GOT3 (cell line): ENCODE results near the gene C11orf42.

Experiments
- DNase-seq: peaks from one replicate; lab custom pipeline; 2025; ENCODE audit warnings: mixed read lengths; lab: John Stamatoyannopoulos, UW

C11orf42 gene, protein sequence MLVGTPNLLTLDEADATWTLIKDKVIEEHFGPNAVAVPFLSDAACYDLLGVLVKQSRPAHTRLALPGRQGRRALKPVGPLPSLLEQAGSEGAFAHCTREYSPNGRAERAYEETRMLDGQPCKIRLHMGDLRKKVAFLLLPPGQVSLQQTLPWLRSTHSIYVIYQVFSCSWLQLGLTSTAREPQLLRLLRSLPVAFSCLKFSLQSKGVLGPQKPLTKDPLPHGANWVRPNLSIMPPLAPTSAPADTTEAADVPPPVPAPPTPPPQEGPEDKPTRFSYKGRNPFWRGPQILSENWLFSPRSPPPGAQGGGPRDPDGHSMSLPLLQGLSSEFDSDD

DNA sequence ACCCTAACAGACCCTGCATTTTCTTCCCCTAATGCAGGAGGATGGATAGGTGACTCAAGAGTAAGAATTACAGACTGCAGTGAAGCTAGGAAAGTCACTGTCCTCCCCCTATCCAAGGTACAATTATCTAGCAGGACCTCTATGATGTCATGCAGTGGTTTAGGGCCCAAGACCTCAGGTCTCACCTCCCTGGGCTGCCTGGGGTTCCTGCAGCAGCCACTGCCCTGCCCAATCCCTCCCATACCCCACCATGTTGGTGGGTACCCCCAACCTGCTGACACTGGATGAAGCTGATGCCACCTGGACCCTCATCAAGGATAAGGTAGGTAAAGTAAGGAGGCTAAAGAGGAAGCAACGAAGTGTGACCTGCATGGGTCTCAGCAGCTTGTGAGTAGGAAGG is at the start of gene C11orf42:
TSS of gene C11orf42 (plus strand) at position 192 of the 400 bp plus-strand sequence. CDS start at position 251, 59 bp downstream.
- no peak for DNase-seq

DNA sequence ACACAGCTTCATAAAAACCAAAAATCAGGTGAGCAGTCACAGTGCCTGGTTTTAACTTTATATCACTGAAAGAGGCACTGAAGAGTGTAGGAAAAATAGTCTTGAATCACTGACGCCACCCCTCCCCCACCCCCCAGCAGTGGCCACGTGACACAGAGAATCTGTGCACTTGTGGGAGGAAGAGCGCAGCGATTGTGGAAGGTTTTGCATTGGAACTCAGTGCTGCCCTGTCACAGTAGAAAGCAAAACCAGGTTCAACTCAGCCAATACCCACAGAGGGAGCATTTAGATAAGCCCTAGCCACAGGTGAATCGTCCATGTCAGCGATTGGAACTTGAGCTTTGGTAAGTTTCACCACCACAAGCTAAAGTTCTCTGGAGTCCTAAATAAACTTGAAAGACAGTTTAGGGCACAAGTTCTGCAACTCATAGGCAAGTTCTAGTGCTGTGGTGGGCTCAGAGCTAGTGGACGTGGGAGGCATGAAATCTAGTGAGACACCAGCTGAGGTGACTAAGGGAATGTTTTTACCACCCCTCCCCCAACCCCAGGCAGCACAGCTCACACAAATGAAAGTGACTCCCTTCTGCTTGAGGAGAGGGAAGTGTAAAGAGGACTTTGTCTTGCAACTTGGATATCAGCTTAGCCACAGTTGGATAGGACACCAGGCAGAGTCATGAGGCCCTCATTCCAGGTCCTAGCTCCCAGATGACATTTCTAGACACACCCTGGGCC is 48.6 kb upstream of the C11orf42 start:
- no peak for DNase-seq

DNA sequence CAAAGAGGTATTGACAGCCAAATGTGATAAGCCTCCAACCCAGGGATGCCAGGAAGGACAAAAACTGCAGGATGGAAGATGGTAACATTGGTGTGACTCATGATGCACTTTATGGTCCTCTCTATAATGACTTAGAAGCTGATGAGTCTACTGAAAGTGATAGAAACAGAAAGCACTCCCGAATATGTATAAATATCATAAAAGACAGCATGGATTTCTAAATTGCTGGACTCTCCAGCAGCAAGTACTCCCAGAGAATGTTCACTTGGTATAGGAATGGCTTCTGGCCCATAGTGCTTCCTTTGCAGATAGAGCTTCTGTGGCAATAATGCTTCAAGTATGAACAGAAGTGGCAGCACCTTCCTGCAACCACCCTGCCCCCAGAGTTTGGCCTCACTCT is 35.1 kb upstream of the C11orf42 start, which contains the start of gene OR52B2:
TSS of gene OR52B2 (minus strand) at position 101 of the 400 bp plus-strand sequence. CDS start at position 101, 0 bp downstream.
- no peak for DNase-seq

DNA sequence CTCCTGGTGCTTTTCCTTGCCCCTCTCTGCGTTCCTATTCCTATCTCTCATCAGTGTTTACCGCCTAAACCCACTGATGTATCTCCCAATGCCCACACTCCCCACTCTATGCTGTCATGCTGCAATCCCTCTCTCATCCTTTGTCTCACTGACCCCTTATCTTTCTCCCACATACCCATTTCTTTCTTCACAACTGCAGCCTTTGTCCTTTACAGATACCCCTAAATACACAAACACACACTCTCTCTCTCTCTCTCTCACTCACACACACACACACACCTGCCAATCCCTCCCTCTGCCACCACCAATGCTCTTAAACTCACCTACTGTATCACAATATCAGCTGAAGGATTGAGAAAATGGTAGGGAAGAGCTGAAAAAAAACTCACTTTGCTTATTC is 29.9 kb upstream of the C11orf42 start:
- DNase-seq = no peak

DNA sequence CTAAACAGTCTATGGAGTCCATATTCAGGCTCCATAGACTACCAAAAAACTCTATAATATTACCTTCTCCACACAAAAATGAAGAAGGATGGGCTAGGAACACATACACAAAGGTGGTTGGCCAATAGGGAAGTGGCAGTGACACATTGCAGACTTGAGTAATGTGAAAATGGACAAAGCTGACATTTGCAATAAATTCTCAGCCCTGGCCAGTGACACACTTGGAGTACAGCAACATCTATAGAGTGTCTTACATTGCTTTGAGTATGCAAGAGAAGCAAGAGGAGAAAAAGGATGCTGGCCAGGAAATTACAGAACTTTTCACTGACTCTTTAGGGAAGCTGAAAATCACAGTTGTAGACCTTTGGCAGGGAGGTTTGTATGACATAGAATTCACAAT is 13.6 kb upstream of the C11orf42 start:
- no peak for DNase-seq

DNA sequence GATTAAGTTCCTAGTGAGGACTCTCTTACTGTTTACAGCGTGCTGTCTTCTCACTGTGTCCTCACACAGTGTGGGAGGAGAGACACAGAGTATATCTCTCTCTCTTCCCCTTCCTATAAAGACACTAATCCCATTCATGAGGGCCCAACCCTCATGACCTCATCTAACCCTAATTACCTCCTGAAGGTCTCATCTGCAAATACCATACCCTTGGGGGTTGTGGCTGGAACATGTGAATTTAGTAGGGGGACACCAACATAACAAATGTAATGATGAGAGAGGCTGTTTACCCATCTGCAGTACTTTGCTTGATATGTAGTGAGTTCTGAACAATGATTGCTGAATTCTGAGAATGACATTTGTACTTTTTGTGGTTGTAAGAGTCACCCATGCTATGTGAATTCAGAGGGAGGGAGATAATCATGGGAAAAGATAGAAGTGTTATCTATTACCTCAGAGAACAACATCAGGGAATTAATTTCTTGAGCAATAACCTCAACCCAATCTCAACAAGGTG is 11.2 kb upstream of the C11orf42 start:
- no peak for DNase-seq

DNA sequence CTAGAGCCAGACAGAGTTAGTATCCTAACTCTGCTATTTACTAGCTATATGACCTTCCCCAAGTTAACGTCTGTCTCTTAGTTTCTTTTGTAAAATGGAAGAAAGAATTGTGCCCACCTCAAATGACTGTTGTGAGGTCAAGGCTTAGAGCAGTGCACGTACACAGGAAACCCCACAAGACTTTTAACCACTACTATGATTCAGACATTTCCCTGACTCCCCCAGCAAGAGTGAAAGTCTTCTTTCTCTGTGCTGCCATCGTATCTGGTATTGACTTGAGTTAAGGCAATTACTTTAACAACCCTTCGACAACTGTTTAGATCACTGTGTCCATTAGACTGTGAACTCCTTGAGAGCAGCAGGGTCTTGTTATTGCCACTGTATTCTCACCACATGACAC is 9.0 kb upstream of the C11orf42 start:
- no peak for DNase-seq

DNA sequence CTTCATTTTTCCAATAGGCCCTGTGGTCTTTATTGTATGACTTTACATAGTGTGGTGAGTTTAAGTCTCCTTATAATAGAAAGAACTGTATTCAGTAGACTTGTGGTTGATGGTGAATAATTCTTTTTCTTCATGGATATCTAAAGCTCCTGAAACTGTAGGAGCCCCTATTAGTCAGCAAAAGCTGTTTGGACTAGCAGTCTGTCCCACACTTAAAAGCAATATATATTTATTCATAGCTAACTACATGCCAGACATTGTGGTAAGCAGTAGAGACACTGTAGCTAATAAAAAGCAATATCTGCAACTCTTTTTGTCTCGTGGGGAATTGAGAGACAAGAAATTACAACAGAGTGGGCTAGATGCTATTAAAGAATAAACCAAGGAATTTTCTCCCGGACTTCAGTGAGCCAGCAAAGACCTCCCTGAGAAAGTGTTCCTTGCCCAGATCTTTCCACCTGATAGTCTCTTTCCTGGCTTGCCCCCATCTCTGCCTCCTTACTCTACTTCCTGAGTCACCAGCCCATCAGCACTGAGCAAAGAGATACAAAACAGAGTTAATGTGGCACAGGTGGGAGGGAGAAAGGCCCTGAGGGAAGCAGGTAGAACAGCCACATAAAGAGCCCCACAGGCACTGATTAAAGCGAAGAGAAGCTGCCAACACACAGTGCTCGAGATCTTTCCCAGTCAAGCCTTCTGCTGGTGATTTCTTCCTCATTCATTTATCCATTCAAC is 7.7 kb upstream of the C11orf42 start:
- no peak for DNase-seq

DNA sequence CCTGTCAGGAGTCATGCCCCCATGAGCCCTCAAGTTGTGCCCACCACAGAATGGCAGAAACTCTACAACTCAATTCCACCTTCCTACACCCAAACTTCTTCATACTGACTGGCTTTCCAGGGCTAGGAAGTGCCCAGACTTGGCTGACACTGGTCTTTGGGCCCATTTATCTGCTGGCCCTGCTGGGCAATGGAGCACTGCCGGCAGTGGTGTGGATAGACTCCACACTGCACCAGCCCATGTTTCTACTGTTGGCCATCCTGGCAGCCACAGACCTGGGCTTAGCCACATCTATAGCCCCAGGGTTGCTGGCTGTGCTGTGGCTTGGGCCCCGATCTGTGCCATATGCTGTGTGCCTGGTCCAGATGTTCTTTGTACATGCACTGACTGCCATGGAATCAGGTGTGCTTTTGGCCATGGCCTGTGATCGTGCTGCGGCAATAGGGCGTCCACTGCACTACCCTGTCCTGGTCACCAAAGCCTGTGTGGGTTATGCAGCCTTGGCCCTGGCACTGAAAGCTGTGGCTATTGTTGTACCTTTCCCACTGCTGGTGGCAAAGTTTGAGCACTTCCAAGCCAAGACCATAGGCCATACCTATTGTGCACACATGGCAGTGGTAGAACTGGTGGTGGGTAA is 6.1 kb upstream of the C11orf42 start, which contains the start of gene OR52W1:
TSS of gene OR52W1 (plus strand) at position 51 of the 637 bp plus-strand sequence. CDS start at position 51, 0 bp downstream.
- no peak for DNase-seq

DNA sequence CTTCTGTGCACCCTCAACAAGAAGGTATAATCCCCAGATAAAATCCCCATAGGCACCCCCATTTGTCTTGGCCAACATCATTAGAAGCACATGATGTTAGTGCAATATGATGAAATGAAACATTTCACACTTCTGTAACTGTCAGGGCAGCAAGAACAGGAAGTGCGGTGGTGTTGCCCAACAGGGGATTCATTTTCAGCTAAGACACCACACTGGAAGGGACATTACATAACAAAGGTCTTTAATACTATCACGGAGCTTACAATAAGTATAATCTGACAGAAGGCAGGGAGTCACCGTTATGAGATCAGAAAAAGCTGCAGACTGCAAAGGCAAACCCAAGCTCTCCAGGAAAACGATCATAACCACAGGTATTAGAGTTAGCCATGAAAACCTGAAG is 4.4 kb upstream of the C11orf42 start:
- DNase-seq = no peak

DNA sequence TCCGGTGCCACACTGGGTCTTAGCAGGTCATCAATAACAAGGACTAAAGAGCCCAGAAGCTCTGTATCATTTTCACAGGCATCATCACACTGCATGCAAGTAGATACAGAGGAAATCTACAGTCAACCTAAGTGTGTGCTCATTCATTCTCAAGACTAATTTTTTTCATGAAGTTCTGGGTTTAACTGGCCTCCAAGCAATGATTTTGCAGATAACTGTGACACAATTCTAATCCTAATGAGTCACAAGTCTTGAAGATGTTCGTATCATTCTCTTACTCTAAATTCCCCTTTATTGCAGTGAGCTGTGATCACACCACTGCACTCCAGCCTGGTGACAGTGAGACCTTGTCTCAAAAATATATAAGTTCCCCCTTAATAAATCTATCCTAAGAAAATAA is 3.9 kb upstream of the C11orf42 start:
- DNase-seq = no peak

DNA sequence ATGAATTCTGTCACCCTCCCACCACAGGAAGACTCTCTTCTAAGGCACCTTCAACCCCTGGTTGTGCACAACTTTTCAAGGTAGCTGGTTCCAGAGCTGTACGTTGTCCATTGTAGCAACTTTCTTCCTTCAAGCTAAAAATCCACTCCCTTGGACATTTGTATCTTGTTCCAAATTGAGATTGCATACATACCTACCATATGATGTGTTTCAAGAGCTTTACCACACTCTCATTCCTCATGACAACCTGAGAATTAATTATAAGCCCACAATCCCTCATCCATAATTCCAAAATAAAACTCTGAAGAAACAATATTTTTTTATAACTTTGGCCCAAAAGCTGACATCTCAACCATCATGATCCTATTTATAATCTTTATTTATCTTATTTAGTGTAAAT is 3.3 kb upstream of the C11orf42 start:
- no peak for DNase-seq

DNA sequence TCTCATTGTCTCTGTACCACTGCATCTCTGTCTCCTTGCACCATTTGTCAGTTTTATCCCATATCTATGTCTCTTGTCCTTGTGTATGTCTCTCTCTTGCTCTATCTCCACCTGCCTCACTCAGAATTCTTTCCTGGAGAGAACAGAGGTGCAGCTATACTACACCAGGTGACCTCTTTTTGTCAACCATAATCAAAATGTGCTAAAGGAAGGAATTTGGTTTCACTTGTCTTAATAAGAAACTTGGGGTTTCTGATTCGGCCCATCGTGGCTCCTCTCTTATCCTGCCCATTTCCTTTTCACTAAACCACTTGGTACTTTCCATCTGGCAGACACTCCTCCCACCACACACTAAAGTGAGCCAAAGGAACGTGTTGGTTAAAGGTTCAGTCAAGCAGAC is 2.0 kb upstream of the C11orf42 start:
- no peak for DNase-seq

DNA sequence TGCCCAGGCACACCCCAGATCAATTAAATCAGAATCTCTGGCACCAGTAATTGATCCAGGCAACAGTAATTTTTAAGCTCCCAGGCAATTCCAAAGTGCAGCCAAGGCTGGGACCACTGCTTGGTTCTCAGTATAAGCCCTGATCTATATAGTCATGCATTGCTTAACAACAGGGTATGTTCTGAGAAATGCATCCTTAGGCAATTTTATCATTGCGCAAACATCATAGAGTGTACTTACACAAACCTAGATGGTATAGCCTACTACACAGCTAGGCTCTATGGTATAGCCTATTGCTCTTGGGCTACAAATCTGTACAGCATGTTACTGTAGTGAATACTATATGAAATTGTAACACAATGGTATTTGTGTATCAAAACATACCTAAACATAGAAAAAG is 651 bp upstream of the C11orf42 start:
- DNase-seq = no peak

DNA sequence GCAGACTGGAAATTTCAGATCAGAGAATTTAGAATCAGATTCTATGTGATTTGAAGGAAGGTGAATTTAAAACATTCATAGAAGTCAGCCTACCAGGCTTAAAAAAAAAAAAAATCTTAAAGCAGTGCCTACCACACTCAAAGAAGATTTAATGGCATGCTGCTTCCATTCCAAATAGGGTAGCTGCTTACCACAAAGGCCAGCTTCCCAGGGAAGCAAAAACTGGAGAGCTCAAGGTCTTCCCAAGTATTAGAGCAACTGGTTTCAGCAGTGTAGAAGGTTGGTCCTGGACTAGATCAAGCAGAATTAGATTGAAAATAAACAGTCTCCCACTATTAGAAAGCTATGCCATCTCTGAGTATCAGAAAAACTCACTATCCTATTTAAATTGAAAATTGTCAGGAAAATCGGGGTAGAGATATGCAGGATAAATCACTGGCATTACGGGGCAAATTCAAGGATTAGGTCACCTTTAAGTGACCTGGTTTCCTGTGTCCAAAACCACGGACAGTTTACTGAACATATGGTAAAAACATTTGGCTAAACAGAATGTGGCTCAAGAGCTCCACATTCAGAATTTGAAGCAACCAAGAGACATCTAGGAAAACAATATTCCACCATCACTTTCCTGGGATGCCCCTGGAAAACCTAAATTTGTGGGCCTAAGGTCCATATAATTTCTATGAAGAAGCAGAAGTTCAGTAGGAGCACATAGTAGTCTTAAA is 1.3 kb downstream of the C11orf42 start:
- DNase-seq = no peak

DNA sequence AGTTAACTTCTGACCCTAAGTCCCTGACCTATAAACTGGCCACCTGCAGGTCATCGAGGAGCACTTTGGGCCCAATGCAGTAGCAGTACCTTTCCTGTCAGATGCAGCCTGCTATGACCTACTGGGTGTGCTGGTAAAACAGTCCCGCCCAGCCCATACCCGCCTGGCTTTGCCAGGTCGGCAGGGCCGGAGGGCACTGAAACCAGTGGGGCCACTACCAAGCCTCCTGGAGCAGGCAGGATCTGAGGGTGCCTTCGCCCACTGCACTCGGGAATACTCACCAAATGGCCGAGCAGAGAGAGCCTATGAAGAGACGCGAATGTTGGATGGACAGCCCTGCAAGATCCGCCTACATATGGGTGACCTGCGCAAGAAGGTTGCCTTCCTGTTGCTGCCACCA is 4.4 kb downstream of the C11orf42 start:
- DNase-seq = no peak

DNA sequence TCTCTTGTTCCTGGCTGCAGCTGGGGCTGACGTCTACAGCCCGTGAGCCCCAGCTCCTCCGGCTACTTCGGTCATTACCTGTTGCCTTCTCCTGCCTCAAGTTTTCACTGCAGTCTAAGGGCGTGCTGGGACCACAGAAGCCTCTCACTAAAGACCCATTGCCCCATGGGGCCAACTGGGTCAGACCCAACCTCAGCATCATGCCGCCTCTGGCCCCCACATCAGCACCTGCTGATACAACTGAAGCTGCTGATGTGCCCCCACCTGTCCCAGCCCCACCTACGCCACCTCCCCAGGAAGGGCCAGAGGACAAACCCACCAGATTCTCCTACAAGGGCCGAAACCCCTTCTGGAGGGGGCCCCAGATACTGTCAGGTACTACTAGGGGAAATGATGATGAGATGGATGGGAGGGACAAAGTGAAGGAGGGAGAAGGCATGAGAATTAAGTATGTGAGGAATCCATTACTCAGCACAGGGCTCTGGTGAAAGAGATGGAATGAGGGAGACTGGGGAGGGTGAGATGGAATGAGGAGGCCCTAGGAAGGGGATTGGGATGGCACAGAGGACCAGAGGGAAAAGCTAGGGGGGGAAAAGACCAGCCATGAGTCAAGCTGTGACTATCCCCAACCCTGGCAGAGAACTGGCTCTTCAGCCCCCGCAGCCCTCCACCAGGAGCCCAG is 5.1 kb downstream of the C11orf42 start:
- DNase-seq = no peak

DNA sequence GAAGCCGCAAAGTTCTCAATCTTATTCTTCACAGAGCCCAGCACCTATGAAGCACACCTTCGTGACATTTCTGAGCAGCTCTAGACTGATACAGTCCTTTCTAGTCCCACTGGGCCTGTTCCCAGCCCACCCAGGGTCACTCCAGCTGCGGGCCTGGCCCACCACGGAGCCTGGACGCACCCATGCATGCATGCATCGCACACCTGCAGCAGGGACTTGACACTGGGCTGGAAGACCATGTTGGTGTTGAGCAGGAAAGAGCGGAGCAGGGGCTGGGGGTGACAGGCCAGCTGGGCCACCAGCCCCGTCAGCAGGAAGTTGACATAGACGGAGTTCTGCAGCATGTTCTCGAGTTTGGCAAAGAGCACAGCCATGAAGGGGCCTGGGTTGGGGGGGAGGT is 9.2 kb downstream of the C11orf42 start:
- no peak for DNase-seq

DNA sequence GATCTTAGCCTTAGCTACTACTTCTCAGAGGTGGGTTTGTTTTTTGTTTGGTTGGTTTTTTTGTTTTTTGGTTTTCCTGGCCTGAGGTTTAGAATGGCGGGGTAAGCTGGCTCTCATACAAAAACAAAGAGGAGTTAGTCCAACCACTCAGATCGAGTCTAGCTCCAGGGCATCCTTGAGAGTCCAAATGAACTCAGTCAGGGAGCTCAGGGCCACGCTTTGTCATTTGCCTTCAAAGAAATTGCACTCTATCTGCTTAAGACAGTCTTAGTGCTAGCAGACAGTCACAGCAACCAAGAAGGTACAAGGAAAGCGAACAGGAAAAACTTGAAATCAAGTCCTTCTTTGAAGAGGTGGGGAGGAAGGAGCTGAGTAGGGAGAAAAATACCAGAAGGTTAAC is 11.1 kb downstream of the C11orf42 start:
- no peak for DNase-seq

DNA sequence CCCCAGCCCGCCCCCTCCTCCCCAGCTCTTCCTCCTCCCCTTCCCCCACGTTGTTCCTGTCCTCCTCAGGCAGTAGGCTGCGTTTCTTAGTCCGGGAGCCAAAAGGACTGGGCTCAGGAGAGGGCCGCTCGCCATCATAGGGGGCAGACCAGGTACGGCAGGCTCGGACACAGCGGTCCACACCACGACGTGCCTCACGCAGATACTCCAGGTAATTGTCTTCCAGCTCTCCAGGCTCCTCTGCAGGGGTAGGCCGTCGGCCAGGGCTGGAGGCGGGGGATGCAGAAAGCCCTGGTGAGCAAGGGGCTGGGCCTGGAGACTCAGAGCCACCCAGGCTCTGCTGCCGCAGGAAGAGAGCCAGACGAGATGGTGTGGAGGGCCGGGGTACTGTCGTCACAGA is 12.4 kb downstream of the C11orf42 start:
- DNase-seq = no peak

DNA sequence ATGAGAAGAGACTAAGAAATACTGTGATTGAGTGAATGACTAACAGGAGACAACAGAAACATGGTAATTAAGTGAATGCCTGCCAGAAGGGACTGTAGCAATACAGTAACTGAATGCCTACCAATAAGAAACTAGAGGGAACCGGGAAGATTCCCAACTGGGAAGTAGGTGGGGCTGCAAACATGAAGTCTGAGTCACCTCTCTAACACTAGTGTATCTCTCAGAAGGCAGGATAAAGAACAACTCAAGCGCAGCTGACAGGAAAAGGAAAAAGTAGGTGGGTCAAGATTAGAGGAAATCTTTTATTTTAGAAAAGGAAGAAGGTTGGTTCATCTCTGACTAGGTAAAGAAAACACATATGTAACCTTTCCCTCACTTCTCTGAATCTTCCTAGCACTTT is 14.0 kb downstream of the C11orf42 start:
- DNase-seq = no peak
